ENCODE measurements around the gene EPC2.

GRCh38 chr2:148819019-148819585, 174.6 kb downstream of the EPC2 start:
- no peak for TF ChIP-seq CTCF (IDR thresholded peaks at IDR 0.05 in 4 of 5, conservative IDR thresholded peaks at IDR 0.05 in 1 of 5)
- no peak for TF ChIP-seq POLR2A (IDR thresholded peaks at IDR 0.05)
